LNCaP clone FGC (cell line): ENCODE results near the gene CCSER1.

Experiments used
- DNase-seq: peaks from one replicate; pipeline ENCODE4 v3.0.0-alpha.2; 2011; ENCODE audit warnings: low read depth
- H3K4me3 ChIP-seq: 2 replicates; pipeline ENCODE4 v1.5.1; 2011; ENCODE audit warnings: mild to moderate bottlenecking, low read depth, low read length, control low read depth
- CTCF ChIP-seq: IDR thresholded peaks from 2 replicates; pipeline ENCODE4 v1.5.1; 2012; ENCODE audit warnings: mild to moderate bottlenecking; ENCODE audit not compliant: control insufficient read depth, insufficient read depth; ENCODE audit errors: extremely low read depth

Gene CCSER1

GRCh38 chr4:90226734-90227133 lies 99.5 kb downstream of the CCSER1 start:
- H3K4me3 ChIP-seq, result no peak overlapping the region
- no peak for TF ChIP-seq CTCF
- DNase-seq, result no peak

- H3K4me3 ChIP-seq, result no peak overlapping the region
- no peak for DNase-seq
- TF ChIP-seq CTCF, result no peak
Measured at GRCh38 chr4:90227177-90227576, 100.0 kb downstream of the CCSER1 start.

GRCh38 chr4:90234916-90235547 lies 107.8 kb downstream of the CCSER1 start:
- TF ChIP-seq CTCF, result no peak
- H3K4me3 ChIP-seq, result no peak overlapping the region
- no peak for DNase-seq

GRCh38 chr4:90237751-90238530 lies 110.7 kb downstream of the CCSER1 start:
- no peak for DNase-seq
- TF ChIP-seq CTCF, result no peak
- no peak overlapping the region for H3K4me3 ChIP-seq

- no peak for TF ChIP-seq CTCF
- DNase-seq, result no peak
Measured at GRCh38 chr4:90240333-90240732, 113.1 kb downstream of the CCSER1 start.

GRCh38 chr4:90241008-90241407 lies 113.8 kb downstream of the CCSER1 start:
- no peak overlapping the region for H3K4me3 ChIP-seq
- no peak for TF ChIP-seq CTCF
- DNase-seq, result no peak

More at GRCh38 chr4:90240333-90240732, 113.1 kb downstream of the CCSER1 start:
- no peak overlapping the region for H3K4me3 ChIP-seq
